Measurements from ENCODE around the gene ANLN.
A peak's percentile ranks its signal among the peaks of the same experiment; 100 is the strongest.

- TF ChIP-seq ZNF18 (tag by site-specific recombination; IDR thresholded peaks at IDR 0.05) (no peak), PRDM6 (tag by site-specific recombination; IDR thresholded peaks at IDR 0.05) (peak; percentile 74), ATF2 (tag by site-specific recombination; IDR thresholded peaks at IDR 0.05; ENCODE audit: low read depth) (no peak), CTCF (tag by site-specific recombination; IDR thresholded peaks at IDR 0.05) (no peak), ZBTB8A (tag by site-specific recombination; IDR thresholded peaks at IDR 0.05) (no peak)
Measured at GRCh38 chr7:36408589-36408988, 18.9 kb downstream of the ANLN start.

Data from HEK293 (cell line).